Activated CD8-positive, alpha-beta T cell treated with anti-CD3 and anti-CD28 coated beads for 36 hours (primary cell): Measurements from ENCODE around the gene FNIP2. TPM values are rescaled to one million over a fixed set of nuclear protein-coding genes. Genes with fewer than 3 reads are reported as not detected.

Experiments used
- ATAC-seq: fragments of 200-7000 bp; cut with Tn5 transposase; one replicate; pipeline ENCODE4 v1.10.0; 2021; ENCODE audit warnings: mild to moderate bottlenecking, moderate library complexity
- CTCF ChIA-PET: fragments of 350-600 bp; sonication (Branson Sonifier 250); formaldehyde crosslinking; loops from one replicate; lab custom pipeline; 2021; ENCODE audit warnings: antibody characterized with exemption; lab: Charles Lee
- POLR2A ChIA-PET: fragments of 350-600 bp; sonication (Branson Sonifier 250); formaldehyde crosslinking; loops from one replicate; lab custom pipeline; 2021; ENCODE audit warnings: antibody characterized with exemption; lab: Charles Lee
- DNase-seq: peaks from one replicate; pipeline ENCODE4 v3.0.0-alpha.2; 2020
- H3K27ac Mint-ChIP-seq: one replicate; pipeline ENCODE4 v1.8.0; 2021; ENCODE audit warnings: mild to moderate bottlenecking, mixed read lengths
- H3K27me3 Mint-ChIP-seq: one replicate; pipeline ENCODE4 v1.8.0; 2021; ENCODE audit warnings: mixed read lengths
- H3K36me3 Mint-ChIP-seq: one replicate; pipeline ENCODE4 v1.8.0; 2021; ENCODE audit warnings: low read depth, mixed read lengths
- H3K4me1 Mint-ChIP-seq: one replicate; pipeline ENCODE4 v1.8.0; 2021; ENCODE audit warnings: low read depth, mixed read lengths
- H3K4me3 Mint-ChIP-seq: one replicate; pipeline ENCODE4 v1.8.0; 2021; ENCODE audit warnings: mild to moderate bottlenecking, moderate library complexity, mixed read lengths
- H3K9me3 Mint-ChIP-seq: one replicate; pipeline ENCODE4 v1.8.0; 2021; ENCODE audit warnings: mixed read lengths
- intact Hi-C: fragments of 100-400 bp; cut with micrococcal nuclease; formaldehyde crosslinking; loops from one replicate; pipeline ENCODE4 v1.10.0; 2022
- total RNA-seq, 2 experiments: library from RNA; stranded (reverse); gene quantifications; one replicate each; pipeline ENCODE4 v1.2.3, GENCODE V29; 2021
- TF ChIP-seq, protein P1 (sequence below): fragments of 200-600 bp; IDR thresholded peaks from one replicate; pipeline ENCODE4 v1.8.0; 2022; ENCODE audit warnings: antibody characterized with exemption, mild to moderate bottlenecking

FNIP2 gene
- total RNA-seq, 2 experiments from 2014 or later, result 11.2 to 11.7 TPM

DNA sequence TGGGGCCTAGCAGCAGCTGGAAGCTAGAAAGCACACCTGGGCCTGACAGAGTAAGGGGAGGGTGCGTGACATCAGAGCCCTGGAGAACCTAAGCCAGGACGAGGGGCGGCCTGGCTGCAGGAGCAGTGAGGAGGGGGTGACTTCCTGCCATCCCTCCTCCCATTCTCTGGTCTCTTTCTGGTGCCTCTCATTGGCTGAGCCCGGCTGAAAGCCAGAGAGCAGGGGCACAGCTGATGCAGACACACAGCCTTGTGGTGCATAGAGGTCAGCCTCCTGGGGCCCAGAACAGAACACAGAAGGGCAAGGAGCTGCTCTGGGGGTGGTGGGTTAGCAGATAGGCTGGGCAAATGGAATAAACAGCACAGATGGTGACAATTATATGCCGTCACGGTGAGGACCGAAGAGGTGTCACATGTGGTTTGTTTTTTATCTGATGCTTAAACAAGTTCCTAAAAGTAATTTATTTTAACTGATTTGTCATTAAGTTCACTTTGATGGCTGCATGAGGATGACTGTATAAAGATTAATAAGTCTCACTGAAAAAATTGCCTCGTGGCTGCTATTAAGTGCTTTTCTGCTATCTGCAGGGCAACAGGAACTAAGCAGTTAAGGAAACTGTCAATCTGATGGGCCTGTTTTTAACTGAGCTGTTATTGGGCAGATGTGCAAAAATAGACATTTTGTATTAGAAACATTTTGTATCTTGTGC, 102.0 kb downstream of the FNIP2 start:
- Mint-ChIP-seq H3K9me3 (no peaks in the 10 kb centered on the region), H3K4me1 (peaks cover 7% of the 10 kb centered on the region), H3K4me3 (no peak overlapping the region), H3K27ac (no peak overlapping the region), H3K27me3 (no peaks in the 10 kb centered on the region), H3K36me3 (peaks cover 24% of the 10 kb centered on the region)
- intact Hi-C loops, result no loop called here
- ATAC-seq (no peak), DNase-seq (no peak)
- CTCF ChIA-PET, result interaction anchor here (1.0 kb wide), 1 partner anchor 14 kb away, joined by 3 read pairs; no protein-coding TSS in a partner anchor
- TF ChIP-seq, protein P1, sequence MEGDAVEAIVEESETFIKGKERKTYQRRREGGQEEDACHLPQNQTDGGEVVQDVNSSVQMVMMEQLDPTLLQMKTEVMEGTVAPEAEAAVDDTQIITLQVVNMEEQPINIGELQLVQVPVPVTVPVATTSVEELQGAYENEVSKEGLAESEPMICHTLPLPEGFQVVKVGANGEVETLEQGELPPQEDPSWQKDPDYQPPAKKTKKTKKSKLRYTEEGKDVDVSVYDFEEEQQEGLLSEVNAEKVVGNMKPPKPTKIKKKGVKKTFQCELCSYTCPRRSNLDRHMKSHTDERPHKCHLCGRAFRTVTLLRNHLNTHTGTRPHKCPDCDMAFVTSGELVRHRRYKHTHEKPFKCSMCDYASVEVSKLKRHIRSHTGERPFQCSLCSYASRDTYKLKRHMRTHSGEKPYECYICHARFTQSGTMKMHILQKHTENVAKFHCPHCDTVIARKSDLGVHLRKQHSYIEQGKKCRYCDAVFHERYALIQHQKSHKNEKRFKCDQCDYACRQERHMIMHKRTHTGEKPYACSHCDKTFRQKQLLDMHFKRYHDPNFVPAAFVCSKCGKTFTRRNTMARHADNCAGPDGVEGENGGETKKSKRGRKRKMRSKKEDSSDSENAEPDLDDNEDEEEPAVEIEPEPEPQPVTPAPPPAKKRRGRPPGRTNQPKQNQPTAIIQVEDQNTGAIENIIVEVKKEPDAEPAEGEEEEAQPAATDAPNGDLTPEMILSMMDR, result no peak
- POLR2A ChIA-PET, result no interaction called here

DNA sequence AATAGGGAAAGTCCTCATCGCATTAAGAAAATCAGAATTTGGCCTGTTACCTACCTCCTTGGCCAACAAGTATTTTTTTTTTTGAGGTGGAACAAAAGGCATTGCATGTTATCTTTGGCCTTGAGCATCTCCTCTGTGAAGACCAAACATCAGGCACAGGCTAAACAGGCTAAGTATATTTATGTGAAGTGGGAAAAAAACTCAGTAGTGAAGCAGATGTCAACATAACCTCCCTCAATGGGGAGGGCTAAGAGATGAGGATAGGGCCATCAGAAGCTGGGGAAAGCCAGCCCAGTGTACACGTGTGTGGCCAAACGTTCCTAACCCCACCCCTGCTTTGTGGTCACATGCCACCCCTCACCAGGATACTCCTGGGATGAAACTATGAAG, 102.5 kb downstream of the FNIP2 start:
- intact Hi-C loops, result no loop called here
- no peak for DNase-seq
- no peaks in the 10 kb centered on the region for H3K9me3 Mint-ChIP-seq
- ChIA-PET CTCF (interaction anchor here (1.0 kb wide), 1 partner anchor 15 kb away, joined by 3 read pairs; no protein-coding TSS in a partner anchor), POLR2A (no interaction called here)
- peaks cover 7% of the 10 kb centered on the region for H3K4me1 Mint-ChIP-seq
- H3K27me3 Mint-ChIP-seq, result no peaks in the 10 kb centered on the region
- H3K36me3 Mint-ChIP-seq, result peaks cover 28% of the 10 kb centered on the region
- TF ChIP-seq, protein P1, result no peak
- no peak for ATAC-seq
- H3K4me3 Mint-ChIP-seq, result no peak overlapping the region
- no peak overlapping the region for H3K27ac Mint-ChIP-seq

DNA sequence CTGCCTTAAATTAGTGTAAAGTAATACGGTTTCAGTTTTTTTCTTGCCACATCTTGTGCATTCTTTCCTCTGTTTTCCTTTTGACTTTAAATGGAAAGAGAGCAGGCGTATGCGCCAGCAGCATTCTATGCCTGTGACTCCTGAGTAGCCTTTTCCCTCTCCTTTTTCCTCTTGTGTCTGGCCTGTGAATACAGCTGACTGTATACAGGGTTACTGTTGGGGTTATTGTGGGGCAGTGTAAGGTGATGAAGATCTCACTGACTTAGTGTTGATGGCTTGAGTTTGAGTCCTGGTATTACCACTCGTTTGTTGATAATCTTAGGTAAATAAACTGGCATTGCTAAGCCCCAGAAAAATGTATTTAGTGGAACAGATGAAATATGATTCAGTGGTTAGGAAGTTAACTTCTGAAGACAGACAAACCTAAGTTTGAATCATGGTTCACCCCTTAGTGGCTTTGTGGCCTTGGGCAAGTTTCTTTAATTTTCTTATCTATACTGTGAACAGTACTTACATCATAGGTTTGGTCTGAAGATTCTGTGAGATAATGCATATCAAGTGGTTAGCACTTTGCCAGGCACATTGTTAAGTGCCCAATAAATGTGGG, 105.1 kb downstream of the FNIP2 start:
- peak; percentile 29 for DNase-seq
- intact Hi-C loops, result no loop called here

DNA sequence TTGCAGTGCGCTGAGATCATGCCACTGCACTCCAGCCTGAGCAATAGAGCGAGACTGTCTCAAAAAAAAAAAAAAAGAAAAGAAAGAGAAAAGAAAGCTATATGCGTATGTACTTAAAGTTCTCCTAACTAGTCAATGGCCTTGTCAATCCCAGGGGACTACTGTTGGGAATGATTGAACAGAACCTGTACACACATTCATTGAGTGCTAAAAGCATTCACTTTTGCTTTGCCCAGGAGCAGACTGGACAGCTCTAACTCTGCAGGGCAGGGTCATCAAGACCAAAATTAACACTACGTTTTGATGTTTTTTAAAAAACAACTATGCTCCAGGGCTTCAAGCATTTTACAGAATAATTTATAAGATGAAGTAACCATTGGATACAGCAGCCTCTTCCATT, 106.2 kb downstream of the FNIP2 start:
- Mint-ChIP-seq H3K27ac (no peak overlapping the region), H3K4me3 (no peak overlapping the region), H3K9me3 (peaks cover 9% of the 10 kb centered on the region), H3K27me3 (no peaks in the 10 kb centered on the region), H3K36me3 (peaks cover 49% of the 10 kb centered on the region), H3K4me1 (peaks cover 7% of the 10 kb centered on the region)
- TF ChIP-seq, protein P1, result no peak
- DNase-seq (no peak), ATAC-seq (no peak)
- intact Hi-C loops, result no loop called here
- ChIA-PET CTCF (interaction anchor here (0.9 to 1.3 kb wide), 2 partner anchors 52 to 301 kb away, joined by 3 read pairs; no protein-coding TSS in a partner anchor), POLR2A (no interaction called here)

More for the DNA sequence above, 105.1 kb downstream of the FNIP2 start:
- Mint-ChIP-seq H3K36me3 (peaks cover 39% of the 10 kb centered on the region), H3K27me3 (no peaks in the 10 kb centered on the region), H3K4me1 (peaks cover 7% of the 10 kb centered on the region), H3K9me3 (peaks cover 4% of the 10 kb centered on the region), H3K4me3 (no peak overlapping the region), H3K27ac (no peak overlapping the region)
- peak; percentile 67 for ATAC-seq
- ChIA-PET POLR2A (no interaction called here), CTCF (interaction anchor here (0.9 to 1.6 kb wide), 3 partner anchors 51 to 330 kb away, joined by 3 to 4 read pairs (median 3); no protein-coding TSS in a partner anchor)
- TF ChIP-seq, protein P1, result no peak

DNA sequence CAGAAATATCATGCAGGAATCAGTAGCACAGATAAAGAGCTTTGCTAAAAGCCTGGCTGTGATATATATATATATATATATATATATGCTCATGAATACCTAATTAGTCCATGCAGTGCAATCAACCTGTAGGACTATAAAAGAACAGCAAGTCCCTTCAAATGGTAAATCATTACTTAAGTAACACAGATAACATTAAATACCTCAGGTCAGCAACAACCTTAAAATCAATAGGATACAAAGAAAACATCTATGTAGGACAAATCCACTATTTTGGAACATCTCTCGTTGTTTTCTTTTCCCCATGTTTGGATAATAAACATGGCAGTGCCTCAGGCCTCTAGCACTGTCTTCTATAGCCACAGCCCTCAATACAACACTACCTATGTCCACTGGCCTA, 106.6 kb downstream of the FNIP2 start:
- peaks cover 49% of the 10 kb centered on the region for H3K36me3 Mint-ChIP-seq
- peaks cover 9% of the 10 kb centered on the region for H3K9me3 Mint-ChIP-seq
- POLR2A ChIA-PET, result no interaction called here
- TF ChIP-seq, protein P1, result no peak
- intact Hi-C loops, result no loop called here
- no peak overlapping the region for H3K27ac Mint-ChIP-seq
- no peaks in the 10 kb centered on the region for H3K27me3 Mint-ChIP-seq
- CTCF ChIA-PET, result interaction anchor here (1.3 kb wide), 1 partner anchor 300 kb away, joined by 3 read pairs; no protein-coding TSS in a partner anchor
- ATAC-seq (no peak), DNase-seq (no peak)
- H3K4me1 Mint-ChIP-seq, result peaks cover 7% of the 10 kb centered on the region
- H3K4me3 Mint-ChIP-seq, result no peak overlapping the region
